ENCODE measurements around the gene PCDH8. TPM values are rescaled to one million over a fixed set of nuclear protein-coding genes. Genes with fewer than 3 reads are reported as not detected.

PCDH8 gene
- total RNA-seq, 2 donors from 2014 or later = 0.15 to 0.21 TPM

DNA sequence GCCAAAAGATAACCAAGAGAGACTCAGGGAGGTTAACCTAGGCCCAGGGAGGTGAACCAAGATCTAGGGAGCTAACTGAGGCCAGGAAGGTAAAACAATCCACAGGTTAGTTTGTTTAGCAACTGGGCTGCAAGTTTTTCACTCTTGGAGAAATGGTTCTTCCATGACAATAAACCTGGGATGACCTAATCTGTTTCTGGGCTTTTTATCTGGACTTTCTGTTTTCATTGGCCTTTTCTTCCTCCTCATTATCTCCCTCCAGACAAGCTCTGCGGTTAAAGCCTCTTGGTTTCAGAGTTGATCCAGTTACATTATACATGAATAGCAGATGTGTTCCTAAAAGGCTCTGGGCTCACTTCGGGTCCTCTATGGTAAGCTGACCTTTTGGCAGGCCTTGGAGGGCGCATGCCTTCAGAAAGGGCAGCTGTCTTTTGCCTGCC is 44.2 kb downstream of the PCDH8 start:
- intact Hi-C loops (cut with DNase I) = no loop called here
- Histone ChIP-seq H3K9me3 (no peaks in the 10 kb centered on the region), H3K27me3 (no peaks in the 10 kb centered on the region), H3K27ac (no peak overlapping the region), H3K36me3 (no peaks in the 10 kb centered on the region), H3K9ac (ENCODE audit: low read depth in 2 of 2, low read length in 2 of 2) (no peak overlapping the region), H3K4me3 (no peak overlapping the region), H3K4me1 (no peaks in the 10 kb centered on the region)
- no peak for DNase-seq
- TF ChIP-seq, protein P1, sequence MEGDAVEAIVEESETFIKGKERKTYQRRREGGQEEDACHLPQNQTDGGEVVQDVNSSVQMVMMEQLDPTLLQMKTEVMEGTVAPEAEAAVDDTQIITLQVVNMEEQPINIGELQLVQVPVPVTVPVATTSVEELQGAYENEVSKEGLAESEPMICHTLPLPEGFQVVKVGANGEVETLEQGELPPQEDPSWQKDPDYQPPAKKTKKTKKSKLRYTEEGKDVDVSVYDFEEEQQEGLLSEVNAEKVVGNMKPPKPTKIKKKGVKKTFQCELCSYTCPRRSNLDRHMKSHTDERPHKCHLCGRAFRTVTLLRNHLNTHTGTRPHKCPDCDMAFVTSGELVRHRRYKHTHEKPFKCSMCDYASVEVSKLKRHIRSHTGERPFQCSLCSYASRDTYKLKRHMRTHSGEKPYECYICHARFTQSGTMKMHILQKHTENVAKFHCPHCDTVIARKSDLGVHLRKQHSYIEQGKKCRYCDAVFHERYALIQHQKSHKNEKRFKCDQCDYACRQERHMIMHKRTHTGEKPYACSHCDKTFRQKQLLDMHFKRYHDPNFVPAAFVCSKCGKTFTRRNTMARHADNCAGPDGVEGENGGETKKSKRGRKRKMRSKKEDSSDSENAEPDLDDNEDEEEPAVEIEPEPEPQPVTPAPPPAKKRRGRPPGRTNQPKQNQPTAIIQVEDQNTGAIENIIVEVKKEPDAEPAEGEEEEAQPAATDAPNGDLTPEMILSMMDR (IDR thresholded peaks at IDR 0.05) = no peak

DNA sequence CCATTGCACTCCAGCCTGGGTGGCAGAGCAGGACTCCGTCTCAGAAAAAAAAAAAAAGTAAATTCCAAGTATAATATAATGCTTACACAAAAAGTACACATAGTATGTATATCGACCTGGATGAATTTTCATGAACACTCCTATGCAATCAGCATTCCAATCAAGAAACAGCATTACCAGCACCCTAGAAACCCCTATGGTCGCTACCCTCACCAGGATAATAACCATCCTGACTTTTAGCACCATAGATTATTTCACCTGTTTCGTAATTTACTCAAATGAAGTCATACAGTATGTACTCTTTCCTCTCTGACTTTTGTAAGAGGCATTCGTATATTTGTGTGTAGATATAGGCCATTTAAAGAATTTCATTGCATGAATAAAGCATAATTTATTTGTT is 47.6 kb downstream of the PCDH8 start:
- no peak for DNase-seq
- Histone ChIP-seq H3K27ac (no peak overlapping the region), H3K9ac (ENCODE audit: low read depth in 2 of 2, low read length in 2 of 2) (no peak overlapping the region), H3K27me3 (no peaks in the 10 kb centered on the region), H3K9me3 (no peaks in the 10 kb centered on the region), H3K4me1 (no peaks in the 10 kb centered on the region), H3K36me3 (no peaks in the 10 kb centered on the region), H3K4me3 (no peak overlapping the region)
- TF ChIP-seq, protein P1 (IDR thresholded peaks at IDR 0.05) = no peak
- intact Hi-C loops (cut with DNase I) = no loop called here

DNA sequence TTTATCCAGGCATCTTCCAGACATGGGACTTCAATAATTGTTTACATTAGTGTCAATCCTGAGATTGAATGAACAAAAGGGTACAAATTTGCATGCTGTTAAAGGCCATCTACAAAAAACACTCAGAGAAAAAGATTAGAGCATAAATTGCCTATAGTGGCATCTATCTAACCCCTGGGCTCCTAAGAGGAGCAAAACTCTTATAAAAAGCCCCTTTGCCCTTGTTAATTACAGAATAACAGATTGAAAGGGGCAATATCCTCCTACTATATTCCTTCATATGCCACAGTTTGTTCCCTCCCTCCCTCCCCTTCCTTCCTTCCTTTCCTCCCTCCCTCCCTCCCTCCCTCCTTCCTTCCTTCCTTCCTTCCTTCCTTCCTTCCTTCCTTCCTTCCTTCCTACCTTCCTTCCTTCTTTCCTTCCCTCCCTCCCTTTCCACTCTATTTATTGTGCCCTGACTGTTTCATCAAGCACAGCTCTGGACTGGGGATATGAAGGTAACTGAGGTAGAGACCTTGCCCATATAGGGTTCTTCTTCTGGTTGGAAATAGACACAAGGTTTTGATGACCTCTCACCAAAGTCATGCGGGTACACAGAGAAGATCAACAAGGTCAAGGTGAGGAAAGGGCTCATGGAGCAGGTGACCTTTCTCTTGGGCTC is 49.5 kb downstream of the PCDH8 start:
- H3K9me3 ChIP-seq = no peaks in the 10 kb centered on the region
- DNase-seq = no peak
- no peak overlapping the region for H3K9ac ChIP-seq (ENCODE audit: low read depth in 2 of 2, low read length in 2 of 2)
- H3K4me1 ChIP-seq = no peaks in the 10 kb centered on the region
- H3K36me3 ChIP-seq = no peaks in the 10 kb centered on the region
- H3K4me3 ChIP-seq = no peak overlapping the region
- intact Hi-C loops (cut with DNase I) = no loop called here
- H3K27me3 ChIP-seq = no peaks in the 10 kb centered on the region
- no peak overlapping the region for H3K27ac ChIP-seq
- TF ChIP-seq, protein P1 (IDR thresholded peaks at IDR 0.05) = no peak

DNA sequence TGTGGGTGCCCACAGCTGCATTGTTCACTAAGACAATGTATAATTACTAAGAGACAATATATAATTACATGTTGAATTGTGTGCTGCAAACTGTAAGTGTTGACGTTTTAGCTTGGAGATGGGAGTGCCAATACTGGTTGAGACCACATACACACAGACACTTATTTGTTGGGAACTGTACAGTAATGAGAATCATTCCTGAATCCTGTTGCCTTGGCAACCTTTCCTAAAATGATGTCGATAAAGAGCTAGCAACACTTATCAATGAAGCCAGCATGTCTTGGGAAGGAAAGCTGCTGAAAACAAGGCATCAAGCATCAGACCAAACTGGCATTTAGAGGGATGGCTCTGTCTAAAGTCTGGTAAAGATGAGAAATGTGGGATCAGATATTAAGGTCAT is 51.3 kb downstream of the PCDH8 start:
- H3K27me3 ChIP-seq = no peaks in the 10 kb centered on the region
- TF ChIP-seq, protein P1 (IDR thresholded peaks at IDR 0.05) = no peak
- no peaks in the 10 kb centered on the region for H3K9me3 ChIP-seq
- H3K36me3 ChIP-seq = no peaks in the 10 kb centered on the region
- no peak overlapping the region for H3K27ac ChIP-seq
- no peak overlapping the region for H3K4me3 ChIP-seq
- no peaks in the 10 kb centered on the region for H3K4me1 ChIP-seq
- H3K9ac ChIP-seq (ENCODE audit: low read depth in 2 of 2, low read length in 2 of 2) = no peak overlapping the region
- no peak for DNase-seq
- intact Hi-C loops (cut with DNase I) = no loop called here

DNA sequence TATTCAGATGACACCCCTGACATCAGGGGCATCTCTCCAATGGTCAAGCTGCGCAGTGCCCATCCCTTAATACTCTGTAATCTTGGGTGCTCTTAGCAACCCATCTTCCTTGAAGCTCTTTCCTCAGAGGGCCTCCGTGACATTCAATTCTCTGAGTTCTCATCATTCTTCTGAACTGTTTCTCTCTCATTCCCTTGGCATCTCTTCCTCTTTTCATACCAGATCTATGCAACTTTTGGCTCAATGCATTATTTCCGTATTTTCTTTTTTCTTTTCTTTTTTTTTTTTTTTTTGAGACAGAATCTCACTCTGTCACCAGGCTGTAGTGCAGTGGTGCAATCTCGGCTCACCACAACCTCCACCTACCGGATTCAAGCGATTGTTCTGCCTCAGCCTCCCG is 53.9 kb downstream of the PCDH8 start:
- TF ChIP-seq, protein P1 (IDR thresholded peaks at IDR 0.05) = no peak
- no peak overlapping the region for H3K4me3 ChIP-seq
- no peak overlapping the region for H3K27ac ChIP-seq
- H3K27me3 ChIP-seq = no peaks in the 10 kb centered on the region
- H3K9ac ChIP-seq (ENCODE audit: low read depth in 2 of 2, low read length in 2 of 2) = no peak overlapping the region
- H3K36me3 ChIP-seq = no peaks in the 10 kb centered on the region
- intact Hi-C loops (cut with DNase I) = no loop called here
- no peaks in the 10 kb centered on the region for H3K9me3 ChIP-seq
- no peaks in the 10 kb centered on the region for H3K4me1 ChIP-seq
- DNase-seq = no peak
